H1 (cell line): ENCODE results near the gene OR13D1. TPM values are rescaled to one million over a fixed set of nuclear protein-coding genes. Genes with fewer than 3 reads are reported as not detected.

Experiments
- CBX5 ChIP-seq: fragments of 300-800, 300-1000 bp; sonication (generic); IDR thresholded peaks from 2 replicates; pipeline ENCODE4 v1.7.1; 2016; ENCODE audit warnings: antibody characterized with exemption, low read length, low read depth
- CHD1 ChIP-seq: IDR thresholded peaks from 2 replicates; pipeline ENCODE4 v1.6.1; 2012; ENCODE audit warnings: low read depth, low read length, improper control_type of control experiment
- SIRT6 ChIP-seq: IDR thresholded peaks from one replicate; pipeline ENCODE4 v1.7.1; 2012; ENCODE audit warnings: low read length, inconsistent platforms
- SIX5 ChIP-seq: IDR thresholded peaks from 2 replicates; pipeline ENCODE4 v1.6.1; 2011; ENCODE audit warnings: mild to moderate bottlenecking, low read depth, low read length
- SUZ12 ChIP-seq: fragments of 200-600 bp; sonication (generic); IDR thresholded peaks from 2 replicates; pipeline ENCODE4 v1.6.1; 2012; ENCODE audit warnings: mild to moderate bottlenecking, inconsistent platforms, low read length, moderate library complexity, mixed read lengths
- polyA plus RNA-seq, 7 experiments: library from polyadenylated mRNA; depleted of rRNA in 3 of 7; stranded (reverse) in 5 of 7; unstranded in 2 of 7; fragments of >200 nt in 5 of 7; fragments of 200-250 nt in 2 of 7; gene quantifications; 1 replicate in 5 of 7; 2 replicates in 1 of 7; 4 replicates in 1 of 7; pipeline versions ENCODE4 v1.2.1 to v1.2.3, GENCODE V29; 2011 to 2013; ENCODE audit warnings: missing spikeins in 2 of 7, mixed read lengths in 2 of 7
- total RNA-seq: library from RNA; stranded (reverse); fragmentation: NEBNext Ultra II Directional; extraction: Animal tissue kit (Norgen Biotek cat#: 25700); gene quantifications from 2 replicates; pipeline ENCODE4 v1.2.1, GENCODE V29; 2021

OR13D1 gene
- total and polyA plus RNA-seq, 2 of the 8 experiments (the other 6 are each of a cell fraction or from before 2014, with no cell fraction given): not detected

DNA sequence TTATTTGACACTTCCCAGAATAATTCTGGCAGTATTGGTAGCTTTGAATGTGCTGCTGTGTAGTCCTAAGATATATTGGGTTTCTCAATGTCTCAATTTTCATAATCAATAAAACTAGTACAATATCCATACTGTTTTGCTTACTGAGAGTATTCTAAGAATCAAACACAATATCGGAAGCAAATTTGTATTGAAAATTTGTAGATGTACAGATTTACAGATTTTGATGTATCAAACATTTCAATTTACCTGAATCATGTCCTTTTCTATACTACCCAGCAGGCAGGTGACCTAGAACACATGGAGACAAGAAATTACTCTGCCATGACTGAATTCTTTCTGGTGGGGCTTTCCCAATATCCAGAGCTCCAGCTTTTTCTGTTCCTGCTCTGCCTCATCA is at the start of gene OR13D1 (continued):
- TF ChIP-seq CBX5: no peak
- no peak for TF ChIP-seq SIRT6
- TF ChIP-seq SUZ12: no peak
- TF ChIP-seq CHD1: no peak
- TF ChIP-seq SIX5: no peak
- TF ChIP-seq, all 59 proteins: peak for 0
